GM12873 (cell line): ENCODE data around the gene MYO1D.

Experiments used
- TF ChIP-seq, protein P1 (sequence below): IDR thresholded peaks from 2 replicates; pipeline ENCODE4 v1.5.1; 2012; ENCODE audit warnings: low read depth, mild to moderate bottlenecking, moderate library complexity, low read length, control low read depth; ENCODE audit not compliant: insufficient read depth; ENCODE audit errors: missing control alignments

Gene MYO1D

GRCh38 chr17:32515677-32516383, 361.1 kb downstream of the MYO1D start:
- TF ChIP-seq, protein P1, sequence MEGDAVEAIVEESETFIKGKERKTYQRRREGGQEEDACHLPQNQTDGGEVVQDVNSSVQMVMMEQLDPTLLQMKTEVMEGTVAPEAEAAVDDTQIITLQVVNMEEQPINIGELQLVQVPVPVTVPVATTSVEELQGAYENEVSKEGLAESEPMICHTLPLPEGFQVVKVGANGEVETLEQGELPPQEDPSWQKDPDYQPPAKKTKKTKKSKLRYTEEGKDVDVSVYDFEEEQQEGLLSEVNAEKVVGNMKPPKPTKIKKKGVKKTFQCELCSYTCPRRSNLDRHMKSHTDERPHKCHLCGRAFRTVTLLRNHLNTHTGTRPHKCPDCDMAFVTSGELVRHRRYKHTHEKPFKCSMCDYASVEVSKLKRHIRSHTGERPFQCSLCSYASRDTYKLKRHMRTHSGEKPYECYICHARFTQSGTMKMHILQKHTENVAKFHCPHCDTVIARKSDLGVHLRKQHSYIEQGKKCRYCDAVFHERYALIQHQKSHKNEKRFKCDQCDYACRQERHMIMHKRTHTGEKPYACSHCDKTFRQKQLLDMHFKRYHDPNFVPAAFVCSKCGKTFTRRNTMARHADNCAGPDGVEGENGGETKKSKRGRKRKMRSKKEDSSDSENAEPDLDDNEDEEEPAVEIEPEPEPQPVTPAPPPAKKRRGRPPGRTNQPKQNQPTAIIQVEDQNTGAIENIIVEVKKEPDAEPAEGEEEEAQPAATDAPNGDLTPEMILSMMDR: no peak

DNA sequence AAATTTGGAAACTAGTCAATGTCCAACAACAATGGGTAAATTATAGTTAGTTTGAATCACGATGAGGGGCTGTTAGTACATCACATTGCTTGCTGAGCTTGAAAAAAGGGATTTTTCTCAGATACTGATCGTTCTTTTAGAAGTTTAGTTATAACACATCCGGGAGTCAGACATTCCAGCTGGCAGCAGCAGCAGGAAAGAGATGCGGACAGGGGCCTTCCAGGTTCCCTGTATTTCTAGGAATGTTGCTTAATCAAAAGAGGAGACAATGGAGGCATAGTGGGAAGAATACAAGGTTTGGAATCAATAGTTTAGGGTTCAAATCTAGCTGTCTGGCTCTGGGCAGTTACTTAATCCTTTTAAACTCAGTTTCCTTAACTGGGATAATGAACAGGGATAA, 362.3 kb downstream of the MYO1D start:
- TF ChIP-seq, protein P1: no peak

- TF ChIP-seq, protein P1: no peak
These were observed 363.3 kb downstream of the MYO1D start for GRCh38 chr17:32513579-32513978.

GRCh38 chr17:32512328-32512727, 364.6 kb downstream of the MYO1D start:
- TF ChIP-seq, protein P1: no peak

DNA sequence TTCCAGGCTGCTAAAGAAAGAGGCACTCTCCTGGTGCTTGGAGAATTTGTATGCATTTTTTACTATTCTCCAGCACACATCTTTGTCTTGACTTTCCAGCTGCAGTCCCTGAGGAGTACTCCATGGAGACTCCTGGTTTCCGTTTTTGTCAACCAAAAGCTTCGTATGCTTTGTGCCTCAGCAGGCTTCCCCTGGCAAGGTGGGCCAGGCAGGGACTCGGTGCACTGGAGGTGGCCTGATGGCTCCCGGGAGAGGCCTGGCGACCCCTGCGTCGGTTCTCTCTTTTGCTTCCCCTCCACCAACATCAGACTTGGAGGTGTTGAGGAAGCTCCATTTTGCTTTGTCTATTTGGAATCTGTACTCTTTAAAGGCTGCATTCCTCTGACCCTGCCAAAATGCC, 366.5 kb downstream of the MYO1D start:
- TF ChIP-seq, protein P1: no peak

- TF ChIP-seq, protein P1: no peak
These were observed 368.0 kb downstream of the MYO1D start for GRCh38 chr17:32508926-32509325.

DNA sequence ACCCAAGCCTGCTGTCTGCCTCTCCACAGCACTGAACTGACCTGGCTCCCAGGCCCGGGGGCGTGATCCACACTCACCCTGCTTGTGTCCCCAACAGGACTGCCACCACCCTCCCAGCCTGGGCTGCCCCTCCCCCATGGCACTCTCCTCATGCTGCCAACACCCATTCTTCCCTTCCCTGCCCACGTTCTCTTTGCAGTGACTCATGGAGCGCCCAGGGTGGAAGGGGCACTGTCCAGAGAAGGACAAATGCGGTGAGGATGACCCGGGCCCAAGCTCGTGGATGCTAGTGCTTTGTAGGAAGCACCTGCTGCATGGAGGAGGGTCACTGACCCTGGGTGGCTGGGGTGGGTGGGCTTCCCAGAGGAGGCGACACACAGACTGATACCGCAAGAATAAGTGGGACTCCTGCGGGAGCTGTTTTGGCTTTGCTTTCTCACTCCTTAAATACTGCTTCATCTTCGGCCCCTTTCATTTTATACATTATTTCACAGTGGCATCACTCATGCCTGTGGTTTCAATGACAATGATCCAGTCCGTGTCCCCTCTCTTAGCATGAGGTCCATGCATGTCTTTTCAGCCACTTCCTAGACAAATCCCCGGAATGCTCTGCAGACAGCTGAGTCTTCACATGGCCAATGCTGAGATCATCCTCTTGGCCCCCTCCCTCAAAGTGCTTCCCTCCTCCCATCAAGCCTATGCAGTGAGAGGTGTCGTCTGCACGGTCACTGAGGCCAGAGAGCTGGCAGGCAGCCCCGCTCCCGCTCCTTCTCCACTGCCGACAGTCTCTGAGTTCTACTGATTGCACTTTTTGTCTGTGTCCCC, 372.5 kb downstream of the MYO1D start:
- TF ChIP-seq, protein P1: no peak
